Fibroblast of mammary gland (primary cell): ENCODE results near the gene EIPR1.

Experiments used
- DNase-seq: peaks from one replicate; pipeline ENCODE4 v3.0.0-alpha.2; 2010; ENCODE audit warnings: low read depth
- H3K4me3 ChIP-seq: 2 replicates; pipeline ENCODE4 v1.5.1; 2011; ENCODE audit warnings: low read depth, mild to moderate bottlenecking, low read length, moderate library complexity; ENCODE audit not compliant: control insufficient read depth
- CTCF ChIP-seq: conservative IDR thresholded peaks from 2 replicates; pipeline ENCODE4 v1.5.1; 2011; ENCODE audit warnings: low read depth, low read length, inconsistent platforms; ENCODE audit not compliant: control insufficient read depth, insufficient read depth

EIPR1 gene

GRCh38 chr2:3421580-3421979 is 44.0 kb upstream of the EIPR1 start:
- no peak overlapping the region for H3K4me3 ChIP-seq
- no peak for DNase-seq
- no peak for TF ChIP-seq CTCF

- no peak for TF ChIP-seq CTCF
- DNase-seq = peak; percentile 13
- no peak overlapping the region for H3K4me3 ChIP-seq
These were observed 43.3 kb upstream of the EIPR1 start for GRCh38 chr2:3420769-3421397.

GRCh38 chr2:3420076-3420768 is 42.6 kb upstream of the EIPR1 start:
- H3K4me3 ChIP-seq = no peak overlapping the region
- no peak for TF ChIP-seq CTCF
- DNase-seq = no peak

- no peak for DNase-seq
- no peak overlapping the region for H3K4me3 ChIP-seq
- TF ChIP-seq CTCF = no peak
These were observed 41.3 kb upstream of the EIPR1 start for GRCh38 chr2:3418766-3419404.

GRCh38 chr2:3414133-3414860 is 36.7 kb upstream of the EIPR1 start:
- no peak for TF ChIP-seq CTCF
- no peak for DNase-seq
- no peak overlapping the region for H3K4me3 ChIP-seq

- no peak for DNase-seq
- no peak overlapping the region for H3K4me3 ChIP-seq
- no peak for TF ChIP-seq CTCF
These were observed 36.1 kb upstream of the EIPR1 start for GRCh38 chr2:3413697-3414096.
